C1 segment of cervical spinal cord (tissue), 14 donors: ENCODE data around the gene CCNB1.
"Not testable (repeated sequence)": the region's sequence is repeated elsewhere in the genome, so short reads cannot be mapped to it uniquely, and the experiment has no call there.

Experiments used
- DNase-seq, 14 donors: peaks; one replicate each; lab custom pipeline; 2025; lab: John Stamatoyannopoulos, UW

CCNB1 gene

GRCh38 chr5:69166686-69167492 is at the start of gene CCNB1:
TSS of gene CCNB1 (plus strand) at chr5:69167150. CDS start at chr5:69167263, 113 bp downstream.
- DNase-seq: peak; percentile 53 to 98 (median 96)

- no peak for DNase-seq
These were observed 37.5 kb upstream of the CCNB1 start for GRCh38 chr5:69129413-69129812.

- no peak for DNase-seq
These were observed 36.7 kb upstream of the CCNB1 start for GRCh38 chr5:69130241-69130640.

GRCh38 chr5:69131304-69131703 is 35.6 kb upstream of the CCNB1 start:
- DNase-seq: no peak

- no peak for DNase-seq
These were observed 32.8 kb upstream of the CCNB1 start for GRCh38 chr5:69134126-69134525.

GRCh38 chr5:69136293-69136692 is 30.7 kb upstream of the CCNB1 start:
- no peak for DNase-seq

- DNase-seq: not testable (repeated sequence)
These were observed 29.7 kb upstream of the CCNB1 start for GRCh38 chr5:69137208-69137607.

- no peak for DNase-seq
These were observed 29.1 kb upstream of the CCNB1 start for GRCh38 chr5:69137807-69138206.

- DNase-seq: no peak
These were observed 28.2 kb upstream of the CCNB1 start for GRCh38 chr5:69138766-69139165.

- not testable (repeated sequence) for DNase-seq
These were observed 26.7 kb upstream of the CCNB1 start for GRCh38 chr5:69140239-69140638.

- no peak for DNase-seq
These were observed 26.1 kb upstream of the CCNB1 start for GRCh38 chr5:69140827-69141226.

GRCh38 chr5:69148576-69148975 is 18.4 kb upstream of the CCNB1 start:
- not testable (repeated sequence) for DNase-seq

- no peak for DNase-seq
These were observed 17.8 kb upstream of the CCNB1 start for GRCh38 chr5:69148981-69149675.

GRCh38 chr5:69149676-69150010 is 17.3 kb upstream of the CCNB1 start:
- no peak for DNase-seq

- DNase-seq: no peak
These were observed 14.2 kb upstream of the CCNB1 start for GRCh38 chr5:69152731-69153130.

- DNase-seq: no peak
These were observed 10.5 kb upstream of the CCNB1 start for GRCh38 chr5:69156456-69156855.

GRCh38 chr5:69158039-69158438 is 8.9 kb upstream of the CCNB1 start:
- no peak for DNase-seq

- DNase-seq: no peak
These were observed 6.3 kb upstream of the CCNB1 start for GRCh38 chr5:69160651-69161050.

GRCh38 chr5:69167493-69167855 is 524 bp downstream of the CCNB1 start:
- DNase-seq: no peak

GRCh38 chr5:69167929-69168328 is 979 bp downstream of the CCNB1 start:
- no peak for DNase-seq

GRCh38 chr5:69170495-69170894 is 3.5 kb downstream of the CCNB1 start:
- DNase-seq: no peak

GRCh38 chr5:69170969-69171368 is 4.0 kb downstream of the CCNB1 start:
- DNase-seq: no peak

- DNase-seq: not testable (repeated sequence)
These were observed 14.8 kb downstream of the CCNB1 start for GRCh38 chr5:69181659-69182293.
